ENCODE measurements around the gene MSANTD3.
"Not testable (repeated sequence)": the region's sequence is repeated elsewhere in the genome, so short reads cannot be mapped to it uniquely, and the experiment has no call there.

Gene MSANTD3

GRCh38 chr9:100436571-100436970, 9.6 kb downstream of the MSANTD3 start:
- no peak for TF ChIP-seq CTCF (conservative IDR thresholded peaks at IDR 0.05; ENCODE audit: low read depth)
- POLR2A ChIA-PET (ENCODE audit: low non-redundant PET), result no interaction called here
- no peak for DNase-seq (ENCODE audit: low spot score)
- no peak overlapping the region for H3K27ac ChIP-seq
- CTCF ChIA-PET, result interaction anchor here (0.5 to 1.2 kb wide), 3 partner anchors 27 to 112 kb away, joined by 4 to 6 read pairs (median 4); no protein-coding TSS in a partner anchor

- ChIA-PET CTCF (interaction anchor here (0.6 to 1.6 kb wide), 18 partner anchors 9 to 567 kb away, joined by 3 to 13 read pairs (median 4); partner anchors contain the start of gene MSANTD3), POLR2A (ENCODE audit: low non-redundant PET) (no interaction called here)
- peak; percentile 77 for DNase-seq (ENCODE audit: low spot score)
- peak; percentile 100 for TF ChIP-seq CTCF (conservative IDR thresholded peaks at IDR 0.05; ENCODE audit: low read depth)
- no peak overlapping the region for H3K27ac ChIP-seq
Observed at GRCh38 chr9:100437860-100438805, 11.2 kb downstream of the MSANTD3 start.

- ChIA-PET CTCF (interaction anchor here (0.6 to 0.8 kb wide), 2 partner anchors 27 to 1689 kb away, joined by 4 to 6 read pairs; no protein-coding TSS in a partner anchor), POLR2A (ENCODE audit: low non-redundant PET) (no interaction called here)
- no peak for TF ChIP-seq CTCF (conservative IDR thresholded peaks at IDR 0.05; ENCODE audit: low read depth)
- no peak for DNase-seq (ENCODE audit: low spot score)
- no peak overlapping the region for H3K27ac ChIP-seq
Observed at GRCh38 chr9:100440071-100440470, 13.1 kb downstream of the MSANTD3 start.

GRCh38 chr9:100440487-100440886, 13.5 kb downstream of the MSANTD3 start:
- H3K27ac ChIP-seq; POLR2A ChIA-PET (ENCODE audit: low non-redundant PET); DNase-seq (ENCODE audit: low spot score): not testable (repeated sequence)
- CTCF ChIA-PET, result interaction anchor here (0.6 to 0.8 kb wide), 2 partner anchors 27 to 1689 kb away, joined by 4 to 6 read pairs; no protein-coding TSS in a partner anchor

GRCh38 chr9:100441911-100442361, 15.0 kb downstream of the MSANTD3 start:
- DNase-seq (ENCODE audit: low spot score), result no peak
- ChIA-PET CTCF (interaction anchor here (0.6 kb wide), 1 partner anchor 31 kb away, joined by 4 read pairs; the partner anchor contains the start of gene TMEFF1), POLR2A (ENCODE audit: low non-redundant PET) (interaction anchor here (0.6 kb wide), 1 partner anchor 24 kb away, joined by 3 read pairs; no protein-coding TSS in a partner anchor)
- H3K27ac ChIP-seq, result no peak overlapping the region
- no peak for TF ChIP-seq CTCF (conservative IDR thresholded peaks at IDR 0.05; ENCODE audit: low read depth)

- no peak for DNase-seq (ENCODE audit: low spot score)
- TF ChIP-seq CTCF (conservative IDR thresholded peaks at IDR 0.05; ENCODE audit: low read depth), result no peak
- ChIA-PET POLR2A (ENCODE audit: low non-redundant PET) (no interaction called here), CTCF (no interaction called here)
- H3K27ac ChIP-seq, result no peak overlapping the region
Observed at GRCh38 chr9:100443781-100444768, 17.1 kb downstream of the MSANTD3 start.
